Pancreas (tissue), 10 donors: Measurements from ENCODE around the gene HDAC11. TPM values are rescaled to one million over a fixed set of nuclear protein-coding genes. Genes with fewer than 3 reads are reported as not detected.

Experiments used
- ATAC-seq, 4 donors: fragments of 200-7000 bp; cut with Tn5 transposase; one replicate each; pipeline versions ENCODE4 v1.8.0 to v1.9.1; 2020; ENCODE audit warnings: mild to moderate bottlenecking in 4 of 4, moderate library complexity in 4 of 4
- DNase-seq, 6 donors: peaks; one replicate each; pipeline ENCODE4 v3.0.0-alpha.2; 2020
- FAIRE-seq: peaks from 2 replicates; lab custom pipeline; 2012; peaks lifted over from hg19 to GRCh38; lab: Jason Lieb, UNC
- H3K27ac ChIP-seq, 4 donors: fragments of 200-600 bp; sonication (generic); 1 replicate in 3 of 4; 2 replicates in 1 of 4; pipeline versions ENCODE4 v1.5.0 to v1.8.0; 2020
- H3K27me3 ChIP-seq, 4 donors: fragments of 200-600 bp; one replicate each; pipeline ENCODE4 v1.8.0; 2021
- H3K36me3 ChIP-seq, 3 donors: fragments of 200-600 bp; sonication (generic) in 1 of 3; one replicate each; pipeline versions ENCODE4 v1.5.0 to v1.8.0; 2020 to 2021
- H3K4me1 ChIP-seq, 3 donors: fragments of 200-600 bp; one replicate each; pipeline ENCODE4 v1.8.0; 2021
- H3K4me3 ChIP-seq, 4 donors: fragments of 200-600 bp; sonication (generic) in 2 of 4; one replicate each; pipeline versions ENCODE4 v1.5.0 to v1.8.0; 2020 to 2021
- H3K9me3 ChIP-seq, 4 donors: fragments of 200-600 bp; one replicate each; pipeline ENCODE4 v1.8.0; 2021
- WGBS, 2 donors: extraction: QIAGEN DNeasy Blood & Tissue Kit; methylation state at CpG; one replicate each; pipeline ENCODE4 v1.1.7; 2013; 5-methylcytosine and 5-hydroxymethylcytosine counted together
- intact Hi-C, 3 donors: fragments of 100-400 bp; cut with DNase I; formaldehyde crosslinking; loops; one replicate each; pipeline versions ENCODE4 v1.11.1 to v1.14.2; 2022
- polyA plus RNA-seq, 2 donors: library from polyadenylated mRNA; stranded (reverse); fragments of 200-250 nt; gene quantifications; one replicate each; pipeline ENCODE4 v1.2.3, GENCODE V29; 2013
- total RNA-seq, 6 donors: library from RNA; stranded (reverse); fragmentation: NEBNext Ultra II Directional in 4 of 6; extraction: Animal tissue kit (Norgen Biotek cat#: 25700) in 4 of 6; gene quantifications; one replicate each; pipeline versions ENCODE4 v1.2.1 to v1.2.4, GENCODE V29; 2021 to 2023
- TF ChIP-seq, protein P1 (sequence below), 4 donors: fragments of 200-600 bp; sonication (generic) in 3 of 4; IDR thresholded peaks; one replicate each; pipeline versions ENCODE4 v1.5.0 to v1.8.0; 2021; ENCODE audit warnings: antibody characterized with exemption in 4 of 4
- donor health status: healthy with polysubstance abuse.
- donor health status: DM: no; HTN: no; CAD: no; lungs with moderate emphysema.
- donor health status: DM: no; HTN: no; CAD: no.
- donor health status: control.
- donor health status: control.
- donor health status: Bipolar disorder and iron deficiency.
- donor health status: DM: yes; HTN: yes; CAD: no.
- donor health status: DM: no; HTN: no; CAD: no.
- donor health status: DM: no; HTN: no; CAD: no.
- donor health status: DM: yes; HTN: yes; CAD: no.

The HDAC11 gene
- total and polyA plus RNA-seq, 8 donors, result 20.4 to 40.3 (median 26.8) TPM

DNA sequence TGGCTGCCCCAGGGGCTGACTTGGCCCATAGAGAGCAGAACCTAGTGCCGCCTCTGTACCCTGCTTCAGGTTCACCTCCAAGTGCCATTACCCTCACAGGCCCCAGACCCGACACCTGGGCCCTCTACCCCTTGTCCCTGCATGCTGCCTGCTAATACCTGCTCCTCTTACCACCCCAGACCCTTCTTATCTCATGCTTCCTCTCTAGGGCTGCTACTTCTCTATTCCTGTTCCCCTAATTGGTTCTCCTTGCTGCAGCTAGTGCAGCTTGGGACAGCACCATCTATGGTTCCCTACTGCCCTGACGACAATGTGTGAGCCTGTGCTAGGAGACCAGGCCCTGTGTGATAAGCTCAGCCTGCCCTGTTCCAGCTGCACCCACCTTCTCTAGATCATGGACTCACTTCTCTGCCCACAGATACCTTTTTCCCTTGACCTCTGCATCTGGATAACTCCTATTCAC lies 15.3 kb downstream of the HDAC11 start:
- H3K4me3 ChIP-seq, result no peak overlapping the region
- FAIRE-seq (no peak), ATAC-seq (peak in 1 of 4 donors; percentile 3), DNase-seq (peak in 2 of 6 donors; percentile 39 to 42)
- WGBS, 2 donors, result 92 to 96% methylated on average over 3 of the region's 3 CpGs
- TF ChIP-seq, protein P1, sequence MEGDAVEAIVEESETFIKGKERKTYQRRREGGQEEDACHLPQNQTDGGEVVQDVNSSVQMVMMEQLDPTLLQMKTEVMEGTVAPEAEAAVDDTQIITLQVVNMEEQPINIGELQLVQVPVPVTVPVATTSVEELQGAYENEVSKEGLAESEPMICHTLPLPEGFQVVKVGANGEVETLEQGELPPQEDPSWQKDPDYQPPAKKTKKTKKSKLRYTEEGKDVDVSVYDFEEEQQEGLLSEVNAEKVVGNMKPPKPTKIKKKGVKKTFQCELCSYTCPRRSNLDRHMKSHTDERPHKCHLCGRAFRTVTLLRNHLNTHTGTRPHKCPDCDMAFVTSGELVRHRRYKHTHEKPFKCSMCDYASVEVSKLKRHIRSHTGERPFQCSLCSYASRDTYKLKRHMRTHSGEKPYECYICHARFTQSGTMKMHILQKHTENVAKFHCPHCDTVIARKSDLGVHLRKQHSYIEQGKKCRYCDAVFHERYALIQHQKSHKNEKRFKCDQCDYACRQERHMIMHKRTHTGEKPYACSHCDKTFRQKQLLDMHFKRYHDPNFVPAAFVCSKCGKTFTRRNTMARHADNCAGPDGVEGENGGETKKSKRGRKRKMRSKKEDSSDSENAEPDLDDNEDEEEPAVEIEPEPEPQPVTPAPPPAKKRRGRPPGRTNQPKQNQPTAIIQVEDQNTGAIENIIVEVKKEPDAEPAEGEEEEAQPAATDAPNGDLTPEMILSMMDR (IDR thresholded peaks at IDR 0.05), result no peak
- H3K4me1 ChIP-seq, result no peaks in the 10 kb centered on the region
- H3K27ac ChIP-seq, result no peak overlapping the region
- H3K36me3 ChIP-seq, result peaks cover 0 to 9% (median 0%) of the 10 kb centered on the region in 3 donors
- intact Hi-C loops, result loop anchor here (2.0 to 10.0 kb wide), 4 partner anchors 151 to 389 kb away; partner anchors contain the start of gene WNT7A (in 1 of the 3)
- no peaks in the 10 kb centered on the region for H3K9me3 ChIP-seq
- no peaks in the 10 kb centered on the region for H3K27me3 ChIP-seq

DNA sequence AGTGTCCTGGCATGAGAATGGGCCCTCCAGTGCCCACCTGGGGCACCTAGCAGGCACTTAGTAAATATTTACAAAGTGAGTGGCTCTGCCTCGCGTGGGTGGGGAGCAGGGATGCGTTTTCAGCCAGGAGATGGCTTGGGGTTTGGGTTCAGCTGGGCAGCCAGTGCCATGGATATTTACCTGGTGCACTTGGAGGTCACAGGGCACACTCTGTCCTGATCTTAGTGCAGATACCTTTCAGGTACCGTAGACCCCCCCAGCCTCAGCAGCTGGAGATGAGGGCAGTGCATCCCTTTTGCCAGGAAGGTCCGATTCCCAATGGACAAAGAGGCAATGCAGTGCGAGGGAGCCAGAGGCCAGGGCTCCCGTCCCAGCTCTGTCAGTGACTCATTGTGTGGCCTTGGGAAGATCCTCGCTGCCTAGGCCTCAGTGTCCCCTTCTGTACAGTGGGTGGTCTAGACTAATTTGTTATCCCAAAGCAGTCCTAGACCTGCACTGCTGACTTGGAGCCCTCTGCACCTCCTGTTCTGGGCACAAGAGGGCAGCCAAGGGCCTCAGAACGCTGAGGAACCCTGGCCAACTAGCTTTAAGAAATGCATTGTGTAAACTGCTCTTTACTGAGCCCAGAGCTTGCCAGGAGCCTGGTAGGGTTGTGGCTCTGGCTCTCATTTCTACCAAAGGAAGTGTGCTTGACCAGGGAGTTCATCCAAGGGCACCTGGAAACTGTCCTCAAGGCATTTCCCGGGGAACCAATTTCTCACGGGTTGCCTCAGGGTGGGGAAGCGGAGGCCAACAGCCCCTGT lies 16.0 kb downstream of the HDAC11 start:
- peak; percentile 96 to 98 (median 97) for ATAC-seq
- DNase-seq, result peak; percentile 59 to 89 (median 81)
- TF ChIP-seq, protein P1 (IDR thresholded peaks at IDR 0.05), result peak; percentile 79 to 91 (median 84)

DNA sequence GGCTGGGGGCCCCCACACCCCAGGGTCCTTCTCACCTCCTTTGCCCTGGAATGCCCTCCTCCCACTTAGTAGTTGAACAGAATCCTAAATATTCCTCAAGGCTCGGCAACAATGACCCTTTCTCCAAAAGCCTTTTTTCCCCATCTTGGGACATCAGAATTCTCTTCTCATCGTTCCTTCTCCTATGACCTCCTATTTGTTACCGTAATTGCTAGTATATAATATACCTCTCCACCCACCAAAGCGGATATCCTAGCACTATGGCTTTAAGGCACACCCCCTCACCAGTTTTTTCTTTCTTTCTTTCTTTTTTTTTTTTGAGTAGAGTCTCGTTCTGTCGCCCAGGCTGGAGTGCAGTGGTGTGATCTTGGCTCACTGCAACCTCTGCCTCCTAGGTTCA lies 16.8 kb downstream of the HDAC11 start:
- 78 to 80% methylated on average over 6 of the region's 6 CpGs for WGBS, 2 donors

More for the DNA sequence above, 16.0 kb downstream of the HDAC11 start:
- intact Hi-C loops, result loop anchor here (2.0 to 10.0 kb wide), 4 partner anchors 151 to 389 kb away; partner anchors contain the start of gene WNT7A (in 1 of the 3)
- 36 to 37% methylated on average over 12 of the region's 12 CpGs for WGBS, 2 donors
- no peak overlapping the region for H3K4me3 ChIP-seq
- no peak overlapping the region for H3K27ac ChIP-seq
- no peaks in the 10 kb centered on the region for H3K9me3 ChIP-seq
- no peak for FAIRE-seq
- H3K27me3 ChIP-seq, result no peaks in the 10 kb centered on the region
- H3K4me1 ChIP-seq, result no peaks in the 10 kb centered on the region
- H3K36me3 ChIP-seq, result peaks cover 0 to 9% (median 0%) of the 10 kb centered on the region in 3 donors

DNA sequence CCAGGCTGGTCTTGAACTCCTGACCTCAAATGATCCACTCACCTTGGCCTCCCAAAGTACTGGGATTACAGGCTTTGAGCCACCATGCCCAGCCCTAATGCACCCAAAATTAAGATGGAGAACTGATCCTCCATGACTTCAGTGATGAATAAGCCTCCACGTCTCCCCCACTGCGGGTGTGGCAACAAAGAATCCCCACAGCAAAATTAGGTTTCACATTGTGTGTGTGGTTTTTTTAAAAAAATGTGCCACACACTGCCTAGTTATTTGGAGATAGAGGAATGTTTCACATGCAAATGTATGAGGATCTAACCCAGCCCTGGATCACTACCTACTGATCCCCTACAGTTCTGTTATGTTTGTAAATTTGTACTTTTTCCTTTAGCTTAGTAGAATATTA lies 17.3 kb downstream of the HDAC11 start:
- no peak for ATAC-seq
- peaks cover 0 to 9% (median 0%) of the 10 kb centered on the region in 3 donors for H3K36me3 ChIP-seq
- DNase-seq, result no peak
- H3K27ac ChIP-seq, result no peak overlapping the region
- H3K27me3 ChIP-seq, result no peaks in the 10 kb centered on the region
- no peak for FAIRE-seq
- TF ChIP-seq, protein P1 (IDR thresholded peaks at IDR 0.05), result no peak
- H3K9me3 ChIP-seq, result no peaks in the 10 kb centered on the region
- intact Hi-C loops, result loop anchor here in 2 of 3 donors (5.0 to 10.0 kb wide), 2 partner anchors 150 to 387 kb away; partner anchors contain the start of gene WNT7A (in 1 of the 2)
- WGBS, 2 donors, result 92 to 98% methylated on average over 2 of the region's 2 CpGs
- H3K4me1 ChIP-seq, result no peaks in the 10 kb centered on the region
- no peak overlapping the region for H3K4me3 ChIP-seq

More for the DNA sequence above, 16.8 kb downstream of the HDAC11 start:
- no peak for FAIRE-seq
- no peak overlapping the region for H3K4me3 ChIP-seq
- intact Hi-C loops, result loop anchor here in 2 of 3 donors (5.0 to 10.0 kb wide), 2 partner anchors 150 to 388 kb away; partner anchors contain the start of gene WNT7A (in 1 of the 2)
- TF ChIP-seq, protein P1 (IDR thresholded peaks at IDR 0.05), result no peak
- peaks cover 0 to 9% (median 0%) of the 10 kb centered on the region in 3 donors for H3K36me3 ChIP-seq
- no peaks in the 10 kb centered on the region for H3K4me1 ChIP-seq
- no peak for ATAC-seq
- DNase-seq, result no peak
- H3K27ac ChIP-seq, result no peak overlapping the region
- no peaks in the 10 kb centered on the region for H3K9me3 ChIP-seq
- H3K27me3 ChIP-seq, result no peaks in the 10 kb centered on the region
